Measurements from ENCODE around the gene WHRN. TPM values are rescaled to one million over a fixed set of nuclear protein-coding genes. Genes with fewer than 3 reads are reported as not detected.

WHRN gene
- polyA plus RNA-seq, 1 donor (not counting 4 experiments of a cell fraction or from before 2014, with no cell fraction given) = 1.2 TPM

DNA sequence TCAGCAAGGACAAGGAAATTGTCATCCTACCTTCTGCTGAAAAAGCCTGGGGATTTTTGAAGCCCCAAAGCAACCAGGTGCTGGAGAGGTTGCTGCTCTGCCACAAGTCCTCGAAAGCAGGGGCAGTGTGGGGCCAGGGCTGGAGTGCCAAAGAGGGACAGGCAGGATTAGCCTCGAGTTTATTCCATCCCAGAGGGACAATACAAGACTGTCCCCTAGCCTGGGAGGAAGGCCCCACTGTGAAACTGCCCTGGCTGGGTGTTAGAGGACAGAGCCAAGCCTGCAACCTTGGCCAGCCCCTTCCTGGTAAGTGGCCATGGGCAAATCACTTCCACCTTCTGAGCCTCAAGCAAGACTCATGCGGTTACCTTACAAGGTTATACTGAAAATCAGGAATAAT is 55.1 kb downstream of the WHRN start:
- TF ChIP-seq CTCF (optimal IDR thresholded peaks at IDR 0.05 in 1 of 3, IDR thresholded peaks at IDR 0.05 in 1 of 3, conservative IDR thresholded peaks at IDR 0.05 in 1 of 3; ENCODE audit: extremely low read depth in 1 of 3, insufficient read depth in 2 of 3, low read length in 3 of 3) (no peak), EZH2 (IDR thresholded peaks at IDR 0.05; ENCODE audit: low read length) (no peak)
- Histone ChIP-seq H2AFZ (ENCODE audit: control insufficient read depth, low read length) (no peak overlapping the region), H3K36me3 (ENCODE audit: control insufficient read depth in 2 of 2, extremely low read depth in 1 of 2, insufficient read depth in 2 of 2, low read length in 2 of 2) (no peaks in the 10 kb centered on the region), H3K27ac (ENCODE audit: control insufficient read depth, insufficient read depth, low read length) (no peak overlapping the region), H3K4me1 (ENCODE audit: control insufficient read depth, extremely low read depth, insufficient read depth, low read length) (peaks cover 6% of the 10 kb centered on the region), H3K9me3 (ENCODE audit: control insufficient read depth, low read depth, low read length) (no peaks in the 10 kb centered on the region), H3K79me2 (ENCODE audit: control insufficient read depth, insufficient read depth, low read length) (no peaks in the 10 kb centered on the region), H3K27me3 (ENCODE audit: control insufficient read depth, extremely low read depth, insufficient read depth, low read length) (no peaks in the 10 kb centered on the region), H4K20me1 (ENCODE audit: control insufficient read depth, extremely low read depth, insufficient read depth, low read length) (no peaks in the 10 kb centered on the region), H3K4me3 (ENCODE audit: control insufficient read depth in 2 of 3, extremely low read depth in 1 of 3, insufficient read depth in 2 of 3, low read depth in 1 of 3, low read length in 3 of 3) (no peak overlapping the region), H3K9me1 (ENCODE audit: control insufficient read depth, extremely low read depth, insufficient read depth, low read length) (no peaks in the 10 kb centered on the region), H3K9ac (ENCODE audit: control insufficient read depth, extremely low read depth, insufficient read depth, low read length) (no peak overlapping the region), H3K4me2 (ENCODE audit: control insufficient read depth, extremely low read depth, insufficient read depth, low read depth, low read length) (no peak overlapping the region)
- DNase-seq (ENCODE audit: low read depth, low spot score) (no peak), FAIRE-seq (no peak)
- dilution Hi-C loops (cut with MboI; ENCODE audit: extremely low pct_ligation_motif_present, low sequenced_read_pairs) = no loop called here

DNA sequence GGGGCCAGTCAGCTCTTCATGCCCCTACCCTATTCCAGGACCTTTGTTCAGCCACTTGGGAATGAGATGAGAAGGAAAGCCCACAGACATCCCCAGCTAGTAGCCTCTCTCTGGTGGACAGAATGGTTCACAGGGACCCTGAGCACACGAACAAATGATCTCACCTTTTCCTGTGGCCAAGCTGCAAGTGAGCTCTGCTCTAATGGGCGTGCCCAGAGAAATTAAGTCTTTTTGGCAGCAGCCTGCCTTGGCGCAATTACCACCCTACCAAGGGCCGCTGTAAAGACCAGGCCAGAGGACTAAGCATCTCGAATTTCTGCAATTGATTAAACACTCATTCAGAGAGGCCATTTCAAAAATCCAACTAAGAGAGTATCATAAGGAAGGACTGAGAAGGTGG is 56.0 kb downstream of the WHRN start:
- dilution Hi-C loops (cut with MboI; ENCODE audit: extremely low pct_ligation_motif_present, low sequenced_read_pairs) = no loop called here
- H3K36me3 ChIP-seq (ENCODE audit: control insufficient read depth in 2 of 2, extremely low read depth in 1 of 2, insufficient read depth in 2 of 2, low read length in 2 of 2) = no peaks in the 10 kb centered on the region
- no peak overlapping the region for H3K4me2 ChIP-seq (ENCODE audit: control insufficient read depth, extremely low read depth, insufficient read depth, low read depth, low read length)
- no peaks in the 10 kb centered on the region for H4K20me1 ChIP-seq (ENCODE audit: control insufficient read depth, extremely low read depth, insufficient read depth, low read length)
- peaks cover 6% of the 10 kb centered on the region for H3K4me1 ChIP-seq (ENCODE audit: control insufficient read depth, extremely low read depth, insufficient read depth, low read length)
- H3K79me2 ChIP-seq (ENCODE audit: control insufficient read depth, insufficient read depth, low read length) = no peaks in the 10 kb centered on the region
- no peak overlapping the region for H2AFZ ChIP-seq (ENCODE audit: control insufficient read depth, low read length)
- FAIRE-seq (no peak), DNase-seq (ENCODE audit: low read depth, low spot score) (no peak)
- H3K9ac ChIP-seq (ENCODE audit: control insufficient read depth, extremely low read depth, insufficient read depth, low read length) = no peak overlapping the region
- no peak overlapping the region for H3K27ac ChIP-seq (ENCODE audit: control insufficient read depth, insufficient read depth, low read length)
- TF ChIP-seq CTCF (optimal IDR thresholded peaks at IDR 0.05 in 1 of 3, IDR thresholded peaks at IDR 0.05 in 1 of 3, conservative IDR thresholded peaks at IDR 0.05 in 1 of 3; ENCODE audit: extremely low read depth in 1 of 3, insufficient read depth in 2 of 3, low read length in 3 of 3) (no peak), EZH2 (IDR thresholded peaks at IDR 0.05; ENCODE audit: low read length) (no peak)
- no peaks in the 10 kb centered on the region for H3K9me1 ChIP-seq (ENCODE audit: control insufficient read depth, extremely low read depth, insufficient read depth, low read length)
- H3K4me3 ChIP-seq (ENCODE audit: control insufficient read depth in 2 of 3, extremely low read depth in 1 of 3, insufficient read depth in 2 of 3, low read depth in 1 of 3, low read length in 3 of 3) = no peak overlapping the region
- no peaks in the 10 kb centered on the region for H3K9me3 ChIP-seq (ENCODE audit: control insufficient read depth, low read depth, low read length)
- no peaks in the 10 kb centered on the region for H3K27me3 ChIP-seq (ENCODE audit: control insufficient read depth, extremely low read depth, insufficient read depth, low read length)

Data from keratinocyte (primary cell).